DMS114 treated with DMSO at 0.1 percent for 48 hours (cell line): ENCODE results near the gene TADA2A.
"Not testable (repeated sequence)": the region's sequence is repeated elsewhere in the genome, so short reads cannot be mapped to it uniquely, and the experiment has no call there.

Experiments
- DNase-seq: peaks from one replicate; lab custom pipeline; 2025; ENCODE audit not compliant: unreplicated experiment; lab: John Stamatoyannopoulos, UW

TADA2A gene

DNA sequence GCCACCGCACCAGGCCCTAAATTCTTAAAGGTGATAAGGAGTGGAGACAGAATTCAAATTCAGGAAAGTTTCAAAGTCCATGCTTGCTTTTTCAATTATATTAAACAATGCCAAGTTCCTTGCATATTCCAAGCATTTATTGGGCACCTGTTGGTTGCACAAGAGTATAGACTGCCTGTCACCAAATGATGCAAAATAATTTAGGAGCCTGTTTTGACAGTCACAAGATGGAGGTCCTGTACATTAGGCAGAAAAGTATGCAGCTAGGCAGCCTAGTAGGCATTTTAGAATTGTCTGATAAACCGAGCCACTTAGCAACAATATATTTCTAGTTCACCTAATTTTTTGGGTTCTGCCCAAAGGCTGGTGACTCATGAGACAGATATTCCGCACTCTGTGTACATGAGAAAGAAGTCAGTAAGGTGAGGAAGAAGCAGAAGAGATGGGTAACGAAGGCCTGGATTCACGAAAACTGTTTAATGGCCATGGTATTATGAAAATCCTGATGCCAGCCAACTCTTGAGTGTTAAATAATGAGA is 7.4 kb upstream of the TADA2A start:
- no peak for DNase-seq

DNA sequence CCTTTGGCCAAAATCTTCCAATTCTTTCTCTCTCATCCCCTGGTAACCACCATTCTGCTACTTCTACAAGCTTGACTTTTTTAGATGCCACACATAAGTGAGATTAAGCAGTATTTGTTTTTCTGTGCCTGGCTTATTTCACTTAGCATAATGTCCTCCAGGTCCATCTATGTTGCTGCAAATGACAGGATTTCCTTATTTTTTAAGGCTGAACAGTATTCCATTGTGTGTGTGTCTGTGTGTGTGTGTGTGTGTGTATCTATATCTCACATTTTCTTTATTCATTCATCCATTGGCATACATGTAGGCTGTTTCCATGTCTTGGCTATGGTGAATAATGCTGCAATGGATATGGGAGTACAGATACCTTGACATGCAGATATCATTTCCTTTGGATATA is 6.2 kb upstream of the TADA2A start:
- no peak for DNase-seq

DNA sequence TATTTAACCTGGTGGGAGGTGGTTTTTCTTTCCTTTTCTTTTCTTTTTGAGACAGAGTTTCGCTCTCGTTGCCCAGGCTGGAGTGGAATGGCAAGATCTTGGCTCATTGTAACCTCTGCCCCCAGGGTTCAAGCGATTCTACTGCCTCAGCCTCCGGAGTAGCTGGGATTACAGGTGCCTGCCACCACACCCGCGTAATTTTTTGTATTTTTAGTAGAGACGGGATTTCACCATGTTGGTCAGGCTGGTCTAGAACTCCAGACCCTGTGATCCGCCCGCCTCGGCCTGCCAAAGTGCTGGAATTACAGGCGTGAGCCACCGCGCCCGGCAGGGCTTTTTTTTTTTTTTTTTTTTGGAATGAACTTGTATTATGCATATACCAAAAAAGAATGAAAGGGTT is 1.2 kb upstream of the TADA2A start:
- not testable (repeated sequence) for DNase-seq

DNA sequence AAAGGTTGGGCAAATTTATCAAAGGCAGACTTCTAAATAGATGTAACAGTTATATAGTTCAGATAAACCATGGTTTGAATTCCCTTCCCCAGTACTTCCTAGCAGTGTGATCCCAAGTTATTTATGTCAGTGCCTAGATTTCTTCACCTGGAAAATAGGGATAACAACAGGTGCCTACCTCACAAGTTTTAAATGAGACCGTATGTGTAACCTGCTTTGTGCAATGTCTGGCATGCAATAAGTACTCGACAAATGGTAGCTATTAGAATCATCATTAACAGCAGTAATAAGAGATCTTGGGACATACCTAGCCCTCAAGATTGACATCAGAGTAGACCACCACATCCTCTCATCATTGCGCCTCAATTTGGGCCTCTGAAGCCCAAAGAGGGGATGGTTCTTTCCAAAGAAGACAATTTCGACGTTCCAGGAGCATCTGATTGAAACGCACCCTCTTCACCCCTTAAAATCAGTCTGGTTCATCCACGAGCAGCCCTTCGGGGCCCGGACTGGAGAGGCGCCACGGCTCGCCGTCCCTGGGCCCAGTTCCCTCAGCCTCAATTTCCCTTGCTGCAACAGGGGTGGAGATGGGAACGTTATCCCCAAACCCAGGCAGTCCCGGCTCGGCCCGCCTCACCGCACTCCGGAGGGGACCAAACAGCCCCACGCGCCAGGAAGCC is 591 bp upstream of the TADA2A start:
- no peak for DNase-seq

DNA sequence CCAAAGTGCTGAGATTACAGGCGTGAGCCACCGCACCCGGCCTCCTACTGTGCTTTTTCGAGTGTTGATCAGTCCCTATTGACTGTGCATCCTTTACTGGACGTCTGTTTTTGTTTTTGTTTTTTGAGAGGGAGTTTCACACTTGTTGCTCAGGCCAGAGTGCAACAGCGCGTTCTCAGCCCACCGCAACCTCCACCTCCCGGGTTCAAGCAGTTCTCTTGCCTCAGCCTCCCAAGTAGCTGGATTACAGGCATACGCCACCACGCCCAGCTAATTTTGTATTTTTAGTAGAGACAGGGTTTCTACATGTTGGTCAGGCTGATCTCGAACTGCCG is 1.4 kb downstream of the TADA2A start:
- not testable (repeated sequence) for DNase-seq

DNA sequence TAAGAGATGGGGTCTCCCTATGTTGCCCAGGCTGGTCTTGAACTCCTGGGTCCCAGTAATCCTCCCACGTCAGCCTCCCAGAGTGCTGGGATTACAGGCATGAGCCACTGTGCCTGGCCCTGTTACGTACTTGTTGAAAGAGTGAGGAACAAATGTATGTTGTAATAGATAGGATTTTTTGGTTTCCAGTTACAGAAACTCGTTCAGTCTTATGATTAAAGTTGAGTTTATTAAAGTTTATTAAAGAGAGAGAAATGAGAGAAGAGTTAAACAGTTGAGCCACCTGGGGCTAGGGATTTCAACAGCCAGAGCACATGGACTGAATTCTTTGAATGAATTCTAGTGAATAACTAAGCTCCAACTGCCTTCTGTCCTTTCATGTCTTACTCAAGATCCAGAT is 3.7 kb downstream of the TADA2A start:
- DNase-seq, result no peak

DNA sequence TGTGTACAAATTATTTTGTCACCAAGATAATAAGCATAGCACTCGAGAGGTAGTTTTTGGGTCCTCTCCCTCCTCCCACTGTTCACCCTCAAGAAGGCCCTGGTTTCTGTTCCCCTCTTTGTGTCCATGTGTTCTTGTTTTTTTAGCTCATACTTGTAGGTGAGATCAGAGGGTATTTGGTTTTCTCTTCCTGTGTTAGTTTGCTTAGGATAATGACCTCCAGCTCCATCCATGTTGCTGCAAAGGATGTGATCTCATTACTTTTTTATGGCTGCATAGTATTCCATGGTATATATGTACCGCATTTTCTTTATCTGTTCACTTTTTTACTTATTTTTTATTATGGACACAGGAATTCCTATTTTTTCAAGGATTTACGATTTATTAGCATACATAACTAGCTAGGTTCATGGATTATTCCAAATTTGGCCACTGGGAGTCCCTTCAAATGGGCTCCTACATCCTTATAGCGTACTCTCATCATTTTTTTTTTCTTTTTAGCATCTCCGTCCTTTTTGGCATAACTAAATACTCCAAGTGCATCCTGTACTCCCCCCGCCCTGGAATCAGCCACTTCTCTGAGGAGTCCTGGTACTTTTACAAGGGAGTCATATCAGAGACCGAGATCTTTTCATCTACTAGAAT is 7.3 kb downstream of the TADA2A start:
- no peak for DNase-seq

DNA sequence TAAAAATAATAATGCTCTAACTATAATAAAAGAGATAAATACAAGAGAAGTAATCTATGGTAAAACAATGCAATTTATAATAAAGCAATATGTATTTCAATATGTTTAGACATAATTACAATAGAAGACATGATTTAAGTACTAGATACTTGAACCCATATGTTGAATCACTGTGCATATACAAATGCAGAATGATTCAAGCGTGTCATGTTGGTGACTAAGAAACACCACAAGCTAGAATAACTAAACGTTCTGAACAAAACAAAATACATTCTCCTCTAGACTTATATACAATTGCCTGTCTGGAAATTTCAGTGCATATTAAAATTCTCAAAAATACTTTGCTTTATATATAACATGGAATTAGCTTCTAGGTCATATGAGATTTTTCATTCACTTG is 11.2 kb downstream of the TADA2A start:
- DNase-seq, result no peak

DNA sequence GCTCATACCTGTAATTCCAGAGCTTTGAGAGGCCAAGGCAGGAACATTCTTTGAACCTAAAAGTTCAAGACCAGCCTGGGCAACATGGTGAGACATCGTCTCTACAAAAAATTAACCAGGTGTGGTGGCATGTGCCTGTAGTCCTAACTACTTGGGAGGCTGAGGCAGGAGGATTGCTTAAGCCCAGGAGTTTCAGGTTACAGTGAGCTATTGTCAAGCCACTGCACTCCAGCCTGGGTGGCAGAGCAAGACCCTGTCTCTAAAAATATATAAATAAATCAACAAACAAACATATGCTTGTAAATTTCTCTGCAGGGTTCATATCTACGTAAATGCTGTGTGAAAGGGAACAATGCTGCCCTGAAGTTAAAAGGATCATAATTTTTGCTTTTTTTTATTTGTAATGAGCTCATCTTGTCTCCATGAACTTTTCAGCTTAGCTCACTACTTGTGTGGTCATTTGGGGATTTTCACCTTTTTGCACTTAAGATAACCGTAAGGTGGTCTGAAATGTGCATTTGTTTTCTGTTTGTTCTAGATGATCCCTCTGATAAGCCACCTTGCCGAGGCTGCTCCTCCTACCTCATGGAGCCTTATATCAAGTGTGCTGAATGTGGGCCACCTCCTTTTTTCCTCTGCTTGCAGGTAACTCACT is 16.4 kb downstream of the TADA2A start:
- no peak for DNase-seq

DNA sequence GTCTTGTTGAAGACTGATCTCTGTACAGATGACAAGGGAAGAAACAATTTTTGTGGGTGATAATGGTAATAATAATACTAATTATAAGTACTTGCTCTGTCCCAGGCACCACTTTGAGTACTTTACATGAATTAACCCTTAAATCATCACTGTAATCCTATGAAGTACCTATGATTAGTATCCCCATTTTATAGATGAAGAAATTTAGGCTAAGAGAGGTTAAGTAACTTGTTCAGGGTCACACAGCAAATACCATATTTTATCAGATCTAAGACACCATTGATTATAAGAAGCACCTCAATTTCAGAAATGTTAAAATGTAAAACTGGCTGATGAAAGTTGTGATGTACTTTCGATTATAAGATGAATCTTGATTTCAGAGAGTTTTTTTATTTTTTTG is 18.6 kb downstream of the TADA2A start:
- no peak for DNase-seq

DNA sequence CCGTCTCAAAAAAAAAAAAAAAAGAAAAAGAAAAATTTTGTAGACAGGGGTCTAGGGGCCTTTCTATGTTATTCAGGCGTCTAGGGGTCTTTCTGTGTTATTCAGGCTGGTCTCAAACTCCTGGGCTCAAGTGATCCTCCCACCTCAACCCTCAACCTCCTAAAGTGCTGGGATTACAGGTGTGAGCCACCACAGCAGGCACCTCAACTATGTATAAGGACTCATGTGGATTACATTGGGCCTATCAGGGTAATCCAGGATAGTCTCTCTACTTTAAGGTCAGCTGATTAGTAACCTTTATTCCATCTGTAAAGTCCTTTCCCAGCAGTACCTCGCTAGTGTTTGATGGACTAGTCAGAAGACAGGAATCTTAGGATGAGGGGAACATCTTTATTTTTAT is 22.4 kb downstream of the TADA2A start:
- no peak for DNase-seq

DNA sequence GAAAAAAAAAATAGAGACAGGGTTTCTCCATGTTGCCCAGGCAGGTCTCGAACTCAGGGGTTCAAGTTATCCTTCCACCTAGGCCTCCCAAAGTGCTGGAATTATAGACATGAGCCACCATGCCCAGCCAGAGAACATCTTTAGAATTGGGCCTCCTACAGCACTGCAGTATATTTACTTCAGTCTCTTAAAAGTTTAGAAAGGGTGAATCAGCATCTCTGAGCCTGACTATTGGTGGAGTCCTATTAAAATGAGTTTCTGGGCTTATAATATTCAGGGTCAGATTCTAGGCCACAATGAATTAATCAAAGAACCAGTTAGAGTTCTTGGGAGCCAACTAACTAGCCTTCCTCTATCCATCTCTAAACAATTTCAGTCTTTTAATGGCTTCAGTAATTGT is 22.8 kb downstream of the TADA2A start:
- DNase-seq, result no peak

DNA sequence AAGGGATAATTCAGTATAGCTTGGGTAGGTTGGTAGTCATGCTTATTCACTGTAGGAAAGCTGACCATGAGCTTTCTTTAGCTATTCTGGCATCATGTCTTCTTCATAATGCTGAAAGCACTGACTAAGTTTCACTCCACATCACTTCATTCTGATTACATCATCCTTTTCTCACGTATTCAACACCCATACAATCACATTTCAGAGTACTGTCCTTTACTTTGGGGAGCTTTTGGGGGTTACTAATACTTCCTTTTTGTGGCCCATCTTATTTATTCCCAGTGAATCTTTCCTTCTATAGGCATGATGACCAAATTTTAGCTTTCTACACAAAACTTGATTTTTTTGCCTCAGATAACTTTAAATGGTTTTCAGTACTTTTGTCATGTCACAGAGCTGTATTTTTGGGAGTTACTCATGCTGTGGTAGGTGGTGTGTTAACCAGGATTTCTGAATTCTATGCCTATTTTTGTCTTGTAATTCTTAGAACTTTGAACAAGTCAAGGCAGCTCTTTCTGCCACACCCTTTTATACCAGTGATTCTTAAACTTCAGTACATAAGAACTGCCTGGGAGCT is 23.5 kb downstream of the TADA2A start:
- DNase-seq, result no peak

DNA sequence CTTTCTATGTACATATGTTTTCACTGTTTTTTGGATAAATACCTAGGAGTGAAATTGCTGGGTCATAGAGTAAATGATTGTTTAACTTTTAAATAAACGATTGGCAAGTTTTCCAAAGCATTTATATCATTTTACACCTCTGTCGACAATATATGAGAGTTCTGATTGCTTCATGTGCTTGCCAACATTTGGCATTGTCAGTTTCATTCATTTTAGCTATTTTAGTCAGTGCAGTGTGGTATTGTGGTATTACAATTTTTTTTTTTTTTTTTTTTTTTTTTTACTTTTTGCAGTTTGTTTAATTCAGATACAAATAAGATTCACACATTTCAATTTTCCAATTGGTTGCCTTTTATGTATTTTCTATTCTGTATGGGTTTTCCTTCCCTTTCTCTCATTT is 26.0 kb downstream of the TADA2A start:
- DNase-seq, result no peak

DNA sequence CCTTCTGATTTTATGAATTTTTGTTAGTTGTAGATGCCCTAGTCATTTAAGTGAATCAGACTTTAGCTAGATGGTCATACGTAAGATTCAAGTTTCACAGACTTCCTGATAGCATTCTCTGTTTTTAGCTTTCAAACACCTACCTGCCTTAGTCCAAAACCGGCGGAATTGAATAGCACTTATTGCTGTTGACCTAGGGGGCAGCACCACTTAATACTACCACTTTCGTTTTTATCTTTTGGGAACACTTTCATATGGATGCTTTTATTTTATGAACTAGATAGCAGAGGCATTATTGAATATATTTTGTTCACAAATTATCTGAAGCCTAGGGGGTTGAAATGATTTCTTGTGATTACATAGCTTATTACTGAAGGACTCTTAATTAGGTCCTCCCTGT is 31.5 kb downstream of the TADA2A start:
- no peak for DNase-seq

DNA sequence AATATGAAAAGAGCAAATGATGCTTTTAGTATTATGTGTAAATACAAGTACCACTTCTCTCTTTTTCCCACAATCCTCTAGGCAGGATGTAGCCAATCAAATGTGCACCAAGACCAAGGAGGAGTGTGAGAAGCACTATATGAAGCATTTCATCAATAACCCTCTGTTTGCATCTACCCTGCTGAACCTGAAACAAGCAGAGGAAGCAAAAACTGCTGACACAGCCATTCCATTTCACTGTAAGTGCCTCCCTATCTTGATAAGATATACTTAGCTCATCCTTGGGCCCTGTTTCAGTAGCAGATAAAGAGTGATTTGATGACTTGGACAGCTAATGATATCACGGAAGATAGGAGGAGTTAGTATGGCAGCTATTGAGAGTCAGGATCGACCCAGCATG is 33.7 kb downstream of the TADA2A start:
- no peak for DNase-seq

DNA sequence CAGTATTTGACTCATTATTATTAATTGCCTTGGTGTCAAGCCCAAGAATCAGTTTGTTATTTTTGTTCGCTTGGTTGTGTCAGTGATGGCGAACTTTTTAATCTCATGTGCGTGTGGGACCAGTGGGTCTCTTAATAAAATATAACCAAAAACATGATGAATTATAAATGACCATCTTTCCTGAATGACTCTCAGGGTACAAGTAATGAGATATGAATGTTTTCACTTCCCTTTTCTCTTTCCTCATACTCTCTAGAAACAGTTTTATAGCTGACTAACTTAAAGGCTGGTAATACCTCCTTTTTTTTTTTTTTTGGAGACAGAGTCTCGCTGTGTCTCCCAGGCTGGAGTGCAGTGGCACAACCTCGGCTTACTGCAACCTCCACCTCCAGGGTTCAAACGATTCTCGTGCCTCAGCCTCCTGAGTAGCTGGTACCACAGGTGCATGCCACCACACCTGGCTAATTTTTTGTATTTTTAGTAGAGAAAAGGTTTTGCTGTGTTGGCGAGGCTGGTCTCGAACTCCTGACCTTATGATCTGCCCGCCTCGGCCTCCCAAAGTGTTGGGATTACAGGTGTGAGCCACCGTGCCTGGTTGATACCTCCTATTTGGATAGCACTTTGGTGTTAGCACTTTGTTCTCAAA is 34.8 kb downstream of the TADA2A start:
- not testable (repeated sequence) for DNase-seq

DNA sequence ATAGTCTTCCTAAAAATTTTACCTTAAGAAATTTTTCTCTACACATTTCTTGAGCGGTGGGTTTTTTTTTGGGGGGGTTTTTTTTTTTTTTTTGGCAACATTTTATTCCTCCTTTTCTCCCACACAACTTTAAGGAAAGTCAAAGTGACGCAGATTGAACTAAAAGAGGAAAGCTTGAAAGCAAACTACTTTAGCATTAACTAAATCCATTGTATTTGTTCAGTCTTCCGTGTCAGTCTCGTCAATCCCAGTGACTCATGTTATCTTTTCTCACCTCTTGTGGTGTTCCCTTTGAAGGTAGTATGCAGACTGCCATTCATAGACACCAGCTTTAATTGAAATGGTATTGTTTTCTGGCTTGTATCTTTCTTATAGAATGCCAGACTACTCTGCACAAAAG is 39.3 kb downstream of the TADA2A start:
- no peak for DNase-seq

DNA sequence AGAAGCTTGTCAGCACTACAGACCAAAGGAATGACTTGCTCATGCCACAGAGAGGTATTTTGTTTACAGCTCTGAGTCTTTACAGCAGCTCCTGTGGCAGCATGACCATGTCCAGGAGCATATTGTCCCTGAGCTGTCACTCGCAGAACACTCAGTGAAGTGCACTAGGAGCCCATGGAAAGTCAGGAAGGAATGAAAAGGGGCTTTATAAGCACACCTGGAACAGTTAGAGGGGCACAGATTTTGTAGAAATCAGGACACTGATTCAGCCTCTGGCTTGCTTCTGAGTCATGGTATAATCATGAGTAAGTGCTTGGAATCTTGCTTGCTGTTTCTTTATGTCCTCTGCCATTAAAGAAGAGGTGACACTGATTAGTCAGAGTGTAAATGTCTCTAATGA is 41.0 kb downstream of the TADA2A start:
- no peak for DNase-seq

DNA sequence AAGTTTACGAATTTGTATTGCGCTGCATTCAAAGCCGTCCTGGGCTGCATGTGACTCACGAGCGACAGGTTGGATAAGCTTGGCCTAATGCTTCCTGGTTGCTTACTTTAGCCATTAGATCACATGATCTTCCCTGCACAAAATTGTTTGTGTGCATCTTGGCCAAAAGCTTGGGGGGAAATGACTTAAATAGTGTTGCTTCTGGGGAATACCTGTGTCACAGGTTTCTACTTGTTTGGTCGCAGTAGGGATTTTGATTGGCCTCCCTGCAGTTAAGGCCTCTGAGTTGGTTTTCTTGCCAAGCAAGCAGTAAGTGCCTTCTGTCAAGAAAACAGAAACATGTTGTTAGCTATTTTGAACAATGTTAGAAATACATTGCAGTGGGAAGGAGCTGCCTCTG is 43.4 kb downstream of the TADA2A start:
- DNase-seq, result no peak

DNA sequence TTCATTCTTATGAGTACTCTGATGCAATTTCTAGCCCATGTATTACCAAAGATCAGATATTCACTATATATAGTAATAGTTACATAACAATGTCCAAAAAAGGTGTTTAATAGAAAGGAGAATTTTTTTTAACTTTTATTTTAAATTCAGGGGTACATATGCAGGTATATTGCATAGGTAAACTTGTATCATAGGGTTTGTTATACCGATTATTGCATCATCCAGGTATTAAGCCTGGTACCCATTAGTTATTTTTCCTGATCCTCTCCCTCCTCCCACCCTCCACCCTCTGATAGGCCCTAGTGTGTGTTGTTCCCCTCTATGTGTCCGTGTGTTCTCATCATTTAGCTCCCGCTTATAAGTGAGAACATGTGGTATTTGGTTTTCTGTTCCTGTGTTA is 51.1 kb downstream of the TADA2A start:
- DNase-seq, result not testable (repeated sequence)

DNA sequence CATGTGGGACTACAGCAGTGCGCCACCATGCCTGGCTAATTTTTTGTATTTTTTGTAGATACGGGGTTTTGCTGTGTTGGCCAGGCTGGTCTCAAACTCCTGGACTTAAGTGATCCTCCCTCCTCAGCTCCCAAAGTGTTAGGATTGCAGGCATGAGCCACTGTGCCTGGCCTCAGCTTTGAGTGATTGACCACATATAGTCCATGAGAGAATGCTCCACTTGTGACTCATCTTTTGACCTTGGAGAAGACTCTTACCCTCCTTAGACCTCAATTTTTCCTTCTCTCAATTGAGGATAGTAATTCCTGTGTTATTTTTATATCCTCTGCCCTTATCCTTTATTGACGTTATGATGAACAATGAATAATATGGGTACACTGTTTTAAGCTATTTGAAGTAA is 52.1 kb downstream of the TADA2A start:
- no peak for DNase-seq
